H4 (cell line): ENCODE results near the gene GSTT2. TPM values are rescaled to one million over a fixed set of nuclear protein-coding genes. Genes with fewer than 3 reads are reported as not detected.

Source experiments
- DNase-seq: peaks from one replicate; pipeline ENCODE4 v3.0.0-alpha.2; 2015; ENCODE audit warnings: low spot score
- total RNA-seq: library from RNA; depleted of rRNA; stranded (reverse); fragments of >200 nt; shearing (Covaris generic); gene quantifications from 2 replicates; pipeline ENCODE4 v1.2.3, GENCODE V29; 2014; rRNA removed

The GSTT2 gene
- total RNA-seq, 1 experiment from 2014 or later = 1.7 TPM

- DNase-seq = no peak
These were observed 28.7 kb downstream of the GSTT2 start for GRCh38 chr22:24008381-24009226.

DNA sequence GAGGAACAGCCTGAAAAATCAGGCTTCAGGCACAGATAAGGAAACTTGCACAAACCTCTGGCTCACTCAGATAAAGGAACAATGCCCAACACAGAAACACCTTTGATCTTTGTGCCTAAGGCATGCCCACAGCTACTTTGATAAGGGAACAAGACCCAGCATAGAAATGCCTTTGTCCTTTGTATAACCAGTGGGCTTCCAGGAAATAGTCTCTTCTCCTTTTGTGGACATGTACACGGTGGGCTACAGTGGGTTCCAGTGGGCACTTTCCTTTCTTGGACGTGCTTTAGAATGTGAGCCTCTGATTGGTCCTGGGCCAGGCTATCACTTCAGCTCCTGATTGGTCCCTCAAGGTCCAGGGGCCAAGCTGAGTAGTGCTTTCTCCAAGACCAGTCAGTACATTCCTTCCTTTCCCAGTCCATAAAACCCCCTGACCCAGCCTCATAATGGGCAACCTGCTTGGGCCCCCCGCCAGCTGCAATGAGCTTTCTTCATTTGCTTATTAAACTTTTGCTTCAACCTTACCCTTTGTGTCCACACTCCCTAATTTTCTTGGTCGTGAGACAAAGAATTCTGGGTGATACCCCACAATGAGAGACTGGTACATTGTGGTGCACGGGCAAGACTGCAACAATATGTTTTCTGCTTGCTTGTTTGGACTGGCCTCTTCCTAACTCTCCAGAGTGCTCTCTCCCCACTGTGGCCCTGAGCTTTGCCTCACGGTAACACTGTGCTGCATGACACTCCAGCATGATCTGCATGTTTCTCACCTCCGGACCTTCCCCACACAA lies 29.5 kb downstream of the GSTT2 start:
- DNase-seq = no peak

GRCh38 chr22:24010018-24010391 lies 30.1 kb downstream of the GSTT2 start:
- DNase-seq = no peak

DNA sequence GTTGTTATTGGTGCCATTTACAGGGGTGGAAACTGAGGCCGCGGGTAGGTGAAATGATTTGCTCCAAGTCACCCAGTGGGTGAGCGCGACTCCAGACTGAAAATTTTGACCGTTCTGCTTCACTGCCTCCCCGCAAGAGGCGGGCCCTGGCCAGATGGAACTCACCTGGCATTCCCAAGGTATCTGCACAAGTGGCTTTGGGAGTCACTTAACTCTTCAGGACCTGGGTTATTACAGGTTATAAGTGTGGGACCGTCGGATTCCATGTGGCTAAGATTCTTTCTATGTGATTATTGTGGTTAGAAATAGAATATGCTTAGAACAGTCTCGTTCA lies 31.8 kb downstream of the GSTT2 start:
- no peak for DNase-seq

- DNase-seq = no peak
These were observed 36.2 kb downstream of the GSTT2 start for GRCh38 chr22:24016156-24016555.

DNA sequence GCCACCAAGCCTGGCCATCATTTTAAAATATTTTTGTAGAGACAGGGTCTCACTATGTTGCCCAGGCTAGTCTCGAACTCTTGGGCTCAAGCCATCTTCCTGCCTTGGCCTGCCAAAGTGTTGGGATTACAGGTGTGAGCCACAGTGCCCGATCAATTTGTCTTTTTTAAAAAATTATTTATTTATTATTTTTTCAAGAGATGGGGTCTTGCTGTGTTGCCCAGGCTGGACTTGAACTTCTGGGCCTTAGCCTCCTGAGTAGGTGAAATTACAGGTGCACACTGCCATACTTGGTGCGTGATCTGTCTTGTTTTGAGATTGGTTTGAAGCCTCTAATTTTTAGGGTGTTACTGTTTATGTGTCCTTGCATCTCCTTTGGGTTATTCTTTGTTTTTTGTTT lies 41.4 kb downstream of the GSTT2 start:
- no peak for DNase-seq

DNA sequence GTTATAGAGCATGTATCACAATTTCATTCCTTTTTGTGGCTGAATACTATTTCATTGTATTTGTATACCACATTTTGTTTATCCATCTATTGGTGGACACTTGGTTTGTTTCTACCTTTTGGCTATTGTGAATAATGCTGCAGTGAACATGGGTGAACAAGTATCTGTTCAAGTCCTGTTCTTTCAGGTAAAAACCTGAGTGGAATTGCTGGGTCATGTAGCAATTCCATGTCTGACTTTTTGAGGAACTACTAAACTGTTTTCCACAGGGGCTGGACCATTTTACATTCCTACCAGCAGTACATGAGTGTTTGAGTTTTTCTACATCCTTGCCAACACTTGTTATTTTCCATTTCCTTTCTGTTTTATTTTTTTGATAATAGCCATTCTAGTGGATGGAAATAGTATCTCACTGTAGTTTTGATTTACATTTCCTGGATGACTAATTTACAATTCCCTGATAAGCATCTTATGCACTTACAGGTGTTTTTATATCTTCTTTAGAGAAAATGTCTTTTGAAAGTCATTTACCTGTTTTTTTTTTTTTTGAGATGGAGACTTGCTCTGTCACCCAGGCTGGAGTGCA lies 43.4 kb downstream of the GSTT2 start:
- DNase-seq = no peak

DNA sequence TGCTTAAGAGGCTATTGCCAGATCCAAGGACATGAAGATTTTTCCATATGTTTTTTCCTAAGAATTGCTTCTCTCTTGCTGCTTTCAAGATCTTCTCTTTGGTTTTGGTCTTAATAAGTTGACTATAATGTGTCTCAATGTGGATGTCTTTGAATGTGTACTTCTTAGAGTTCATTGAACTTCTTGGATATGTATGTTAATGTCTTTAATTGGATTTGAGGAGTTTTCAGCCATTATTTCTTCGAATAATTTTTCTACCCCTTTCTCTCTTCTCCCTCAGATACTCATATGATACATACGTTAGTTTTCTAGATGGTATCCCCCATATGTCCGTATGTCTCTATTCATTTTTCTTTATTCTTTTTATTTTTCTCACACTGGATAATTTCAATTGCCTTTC lies 44.4 kb downstream of the GSTT2 start:
- DNase-seq = no peak

GRCh38 chr22:24025475-24025874 lies 45.5 kb downstream of the GSTT2 start:
- DNase-seq = no peak

DNA sequence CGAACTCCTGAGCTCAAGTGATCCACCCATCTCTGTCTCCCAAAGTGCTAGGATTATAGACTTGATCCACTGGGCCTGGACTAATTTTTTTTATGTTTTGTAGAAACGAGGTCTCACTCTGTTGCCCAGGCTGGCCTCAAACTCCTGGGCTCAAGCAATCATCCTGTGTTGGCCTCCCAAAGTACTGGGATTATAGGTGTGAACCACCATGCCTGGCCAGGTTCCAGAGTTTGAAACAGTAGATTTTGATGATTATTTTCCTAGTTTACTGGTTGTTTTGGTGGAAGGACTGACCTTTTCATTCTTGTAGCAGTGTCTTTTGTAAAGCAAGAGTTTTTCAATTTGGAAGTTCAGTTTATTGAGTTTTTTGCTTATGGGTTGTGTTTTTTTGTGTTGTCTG lies 46.1 kb downstream of the GSTT2 start:
- no peak for DNase-seq

GRCh38 chr22:24026733-24027132 lies 46.8 kb downstream of the GSTT2 start:
- DNase-seq = no peak

GRCh38 chr22:24027389-24027975 lies 47.5 kb downstream of the GSTT2 start:
- no peak for DNase-seq

DNA sequence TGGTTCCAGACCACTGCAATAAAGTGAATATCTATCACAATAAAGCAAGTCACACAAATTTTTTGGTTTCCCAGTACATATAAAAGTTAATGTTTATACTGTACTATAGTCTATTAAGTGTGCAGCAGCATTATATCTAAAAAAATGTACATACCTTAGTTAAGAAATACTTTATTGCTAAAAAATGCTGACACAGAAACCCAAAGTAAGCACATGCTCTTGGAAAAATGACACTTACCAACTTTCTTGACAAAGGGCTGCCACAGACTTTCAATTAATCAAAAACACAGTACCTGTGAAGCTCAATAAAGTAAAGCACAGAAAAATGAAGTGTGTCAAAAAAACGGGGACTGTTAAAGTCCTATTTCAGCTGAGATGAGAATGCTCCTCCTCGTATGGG lies 48.1 kb downstream of the GSTT2 start:
- no peak for DNase-seq

DNA sequence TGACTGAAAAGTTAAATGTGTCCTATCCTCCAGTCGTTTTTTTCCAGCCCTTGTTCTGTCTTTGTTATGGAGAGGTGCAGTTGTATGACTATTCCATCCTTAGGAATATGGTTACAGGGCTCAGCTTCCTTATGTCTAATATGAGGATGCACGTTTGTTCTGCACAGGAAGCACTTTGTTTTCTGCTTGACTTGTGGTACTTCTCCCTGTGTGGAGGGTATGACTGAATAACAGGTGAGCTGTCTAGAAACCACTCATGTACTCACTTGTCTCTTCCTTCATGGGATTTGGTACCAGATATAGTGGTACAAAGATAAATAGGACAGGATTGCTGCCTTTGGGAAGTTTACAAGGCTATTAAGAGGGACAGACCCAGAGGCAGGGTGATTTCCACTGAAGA lies 48.6 kb downstream of the GSTT2 start:
- DNase-seq = no peak

DNA sequence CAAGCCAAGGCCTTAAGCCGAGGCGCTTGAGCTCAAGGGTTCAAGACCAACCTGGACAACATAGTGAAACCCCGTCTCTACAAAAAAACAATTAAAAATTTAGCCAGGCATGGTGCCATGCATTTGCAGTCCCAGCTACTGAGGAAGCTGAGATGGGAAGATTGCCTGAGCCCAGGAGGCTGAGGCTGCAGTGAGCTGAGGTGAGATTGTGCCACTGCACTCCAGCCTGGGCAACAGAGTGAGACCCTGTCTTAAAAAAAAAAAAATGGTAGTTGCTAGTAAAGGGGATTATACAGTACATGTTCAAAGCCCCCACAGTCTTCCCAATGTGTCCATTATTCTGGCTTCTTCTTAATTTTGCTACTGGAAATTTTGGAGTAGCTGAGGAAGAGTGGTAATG lies 49.4 kb downstream of the GSTT2 start:
- no peak for DNase-seq

DNA sequence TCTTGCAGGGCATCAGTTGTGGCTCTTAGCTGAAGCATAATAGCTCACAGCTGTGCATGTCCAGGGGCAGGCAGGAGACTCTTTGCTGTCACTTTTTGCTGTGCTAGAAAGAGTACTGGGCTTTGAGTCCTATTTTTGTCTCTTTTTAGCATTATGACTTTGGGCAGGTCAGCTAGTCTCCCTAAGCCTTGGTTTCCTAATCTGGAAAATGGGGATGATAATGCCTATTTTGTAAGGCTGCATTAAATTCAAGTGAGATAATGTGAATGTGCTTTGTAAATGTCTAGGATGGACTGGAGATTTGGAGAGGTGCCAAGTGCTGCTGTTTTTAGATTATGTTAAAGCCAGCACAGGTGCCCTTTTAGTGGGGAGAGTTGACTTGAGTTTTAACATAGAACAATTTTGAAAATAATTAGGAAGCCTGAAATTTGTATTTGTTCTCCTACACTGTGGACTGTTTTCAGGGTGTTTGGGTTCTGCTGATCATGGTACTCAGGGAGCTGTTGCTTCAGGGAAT lies 50.3 kb downstream of the GSTT2 start:
- no peak for DNase-seq

Other genes starting within 250 kb of the GSTT2 start
- gene ZNF70, start 229.0 kb upstream of the GSTT2 start, total RNA-seq = 1.2 and 1.4 TPM in 2 replicates
- not detected in 2 replicates for gene VPREB3, start 225.7 kb upstream of the GSTT2 start, total RNA-seq
- gene C22orf15, start 217.1 kb upstream of the GSTT2 start, total RNA-seq = not detected in 2 replicates
- 0.72 and 14.9 TPM in 2 replicates for gene CHCHD10, start 212.2 kb upstream of the GSTT2 start, total RNA-seq
- gene MMP11, start 207.3 kb upstream of the GSTT2 start, total RNA-seq = 0.35 and 1.4 TPM in 2 replicates
- gene SMARCB1, start 193.2 kb upstream of the GSTT2 start, total RNA-seq = 50.9 and 61.2 TPM in 2 replicates
- gene DERL3, start 141.1 kb upstream of the GSTT2 start, total RNA-seq = 0.43 and 1.6 TPM in 2 replicates
- gene SLC2A11, start 122.3 kb upstream of the GSTT2 start, total RNA-seq = 3.2 and 4.6 TPM in 2 replicates
- gene MIF, start 85.8 kb upstream of the GSTT2 start, total RNA-seq = 311 and 336 TPM in 2 replicates
- gene GSTT2B, start 18.9 kb upstream of the GSTT2 start, total RNA-seq = 5.2 and 12.3 TPM in 2 replicates
- gene DDTL, start 13.2 kb upstream of the GSTT2 start, total RNA-seq = 1.5 and 2.8 TPM in 2 replicates
- gene DDT, start 5.7 kb upstream of the GSTT2 start, total RNA-seq = 188 and 232 TPM in 2 replicates
- gene GSTT4, start 25.3 kb downstream of the GSTT2 start, total RNA-seq = not detected in 2 replicates
- gene CABIN1, start 31.2 kb downstream of the GSTT2 start, total RNA-seq = 15.7 and 17.4 TPM in 2 replicates
- 0.12 and 0.37 TPM in 2 replicates for gene SUSD2, start 201.4 kb downstream of the GSTT2 start, total RNA-seq